RWPE2 (cell line): ENCODE data around the gene RBM8A.

Source experiments
- ATAC-seq: fragments of 200-7000 bp; cut with Tn5 transposase; 3 replicates; pipeline ENCODE4 v1.9.1; 2021; ENCODE audit warnings: low read depth
- DNase-seq: peaks from one replicate; pipeline ENCODE4 v3.0.0-alpha.2; 2020; ENCODE audit warnings: low spot score
- H3K27ac ChIP-seq: fragments of 450-650 bp; 2 replicates; pipeline ENCODE4 v1.5.1; 2017; ENCODE audit warnings: mild to moderate bottlenecking; ENCODE audit not compliant: poor library complexity, severe bottlenecking
- H3K27me3 ChIP-seq: fragments of 250-450 bp; sonication (Bioruptor Pico); 2 replicates; pipeline ENCODE4 v1.5.1; 2021; ENCODE audit warnings: mild to moderate bottlenecking, moderate library complexity; ENCODE audit not compliant: insufficient read depth, poor library complexity, severe bottlenecking
- H3K36me3 ChIP-seq: fragments of 250-450 bp; sonication (Bioruptor Pico); 2 replicates; pipeline ENCODE4 v1.5.1; 2020; ENCODE audit warnings: low read depth, mild to moderate bottlenecking, moderate library complexity
- H3K4me1 ChIP-seq: fragments of 250-450 bp; sonication (Bioruptor Pico); 2 replicates; pipeline ENCODE4 v1.5.1; 2021; ENCODE audit warnings: mild to moderate bottlenecking, moderate library complexity; ENCODE audit not compliant: insufficient read depth, poor library complexity, severe bottlenecking
- H3K4me3 ChIP-seq: fragments of 250-450 bp; sonication (Bioruptor Pico); 2 replicates; pipeline ENCODE4 v1.5.1; 2021; ENCODE audit warnings: mild to moderate bottlenecking, moderate library complexity; ENCODE audit not compliant: severe bottlenecking
- H3K9me3 ChIP-seq: fragments of 250-450 bp; sonication (Bioruptor Pico); 2 replicates; pipeline ENCODE4 v1.5.1; 2021; ENCODE audit warnings: mild to moderate bottlenecking, moderate library complexity; ENCODE audit not compliant: severe bottlenecking
- CTCF ChIP-seq: fragments of 450-650 bp; IDR thresholded peaks from one replicate; pipeline ENCODE4 v1.5.1; 2017; ENCODE audit warnings: mild to moderate bottlenecking, moderate library complexity; ENCODE audit not compliant: poor library complexity, severe bottlenecking

Gene RBM8A

GRCh38 chr1:145962157-145963102, 35.1 kb upstream of the RBM8A start:
- peaks cover 15% of the 10 kb centered on the region for H3K4me1 ChIP-seq
- peak overlapping the region; percentile 35 for H3K4me3 ChIP-seq
- no peaks in the 10 kb centered on the region for H3K27me3 ChIP-seq
- peak overlapping the region; percentile 80 for H3K27ac ChIP-seq
- no peak for ATAC-seq
- H3K9me3 ChIP-seq: no peaks in the 10 kb centered on the region
- DNase-seq: peak; percentile 61
- H3K36me3 ChIP-seq: no peaks in the 10 kb centered on the region
- TF ChIP-seq CTCF: no peak

GRCh38 chr1:145961425-145962156, 34.3 kb upstream of the RBM8A start:
- no peak for TF ChIP-seq CTCF
- ATAC-seq (no peak), DNase-seq (no peak)
- Histone ChIP-seq H3K27ac (no peak overlapping the region), H3K27me3 (no peaks in the 10 kb centered on the region), H3K36me3 (no peaks in the 10 kb centered on the region), H3K4me1 (peaks cover 15% of the 10 kb centered on the region), H3K4me3 (peak overlapping the region; percentile 35), H3K9me3 (no peaks in the 10 kb centered on the region)

- H3K4me1 ChIP-seq: peaks cover 18% of the 10 kb centered on the region
- no peak overlapping the region for H3K4me3 ChIP-seq
- ATAC-seq (no peak), DNase-seq (no peak)
- no peak overlapping the region for H3K27ac ChIP-seq
- no peaks in the 10 kb centered on the region for H3K36me3 ChIP-seq
- no peaks in the 10 kb centered on the region for H3K27me3 ChIP-seq
- TF ChIP-seq CTCF: no peak
- H3K9me3 ChIP-seq: no peaks in the 10 kb centered on the region
Observed at GRCh38 chr1:145961109-145961424, 33.8 kb upstream of the RBM8A start.

GRCh38 chr1:145960468-145961108, 33.3 kb upstream of the RBM8A start:
- Histone ChIP-seq H3K4me3 (no peak overlapping the region), H3K9me3 (no peaks in the 10 kb centered on the region), H3K4me1 (peaks cover 21% of the 10 kb centered on the region), H3K36me3 (no peaks in the 10 kb centered on the region), H3K27ac (no peak overlapping the region), H3K27me3 (no peaks in the 10 kb centered on the region)
- no peak for TF ChIP-seq CTCF
- DNase-seq (no peak), ATAC-seq (no peak)
